Adrenal gland (tissue), 5 donors: ENCODE data around the gene CFAP45.

Source experiments
- CTCF ChIP-seq, 6 experiments: fragments of 450-650 bp in 4 of 6; fragments of 200-600 bp in 2 of 6; sonication (generic) in 1 of 6; IDR thresholded peaks; 1 replicate in 5 of 6; 2 replicates in 1 of 6; pipeline versions ENCODE4 v1.5.1 to v1.8.0; 2016 to 2021; ENCODE audit warnings: antibody characterized with exemption in 6 of 6, mild to moderate bottlenecking in 2 of 6, moderate library complexity in 1 of 6
- POLR2A ChIP-seq, 2 donors: fragments of 450-650 bp; IDR thresholded peaks; one replicate each; pipeline ENCODE4 v1.6.1; 2017; ENCODE audit warnings: antibody characterized with exemption in 2 of 2, mild to moderate bottlenecking in 2 of 2, moderate library complexity in 1 of 2
- donor health status: DM: no; HTN: no; CAD: no.

- TF ChIP-seq CTCF (IDR thresholded peaks at IDR 0.05) (no peak), POLR2A (IDR thresholded peaks at IDR 0.05) (no peak)
Observed at GRCh38 chr1:159829822-159830465, 70.0 kb downstream of the CFAP45 start.
